ENCODE measurements around the gene NECTIN4.
A peak's percentile ranks its signal among the peaks of the same experiment; 100 is the strongest.
"Not testable (repeated sequence)": the region's sequence is repeated elsewhere in the genome, so short reads cannot be mapped to it uniquely, and the experiment has no call there.

Gene NECTIN4

DNA sequence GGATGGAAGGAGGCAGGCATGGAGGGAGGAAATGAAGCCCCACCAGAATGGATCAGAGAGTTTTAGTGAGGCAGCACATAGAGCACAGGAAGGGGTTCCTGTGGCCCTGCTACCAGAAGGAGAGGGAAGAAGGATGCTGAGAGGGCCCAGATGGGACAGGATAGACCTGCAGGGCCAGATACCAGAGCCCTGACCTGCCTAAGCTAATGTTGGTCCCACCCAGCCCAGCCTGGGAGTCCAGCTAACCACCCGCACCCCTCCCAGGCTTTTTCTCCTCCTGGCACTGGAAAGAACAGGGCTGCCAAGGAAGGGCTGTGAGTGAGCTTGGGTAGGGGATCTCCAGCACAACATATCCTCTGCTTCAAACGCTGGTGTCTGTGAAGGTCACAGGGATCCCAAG is 6.9 kb downstream of the NECTIN4 start:
- DNase-seq (ENCODE audit: low read depth): no peak

DNA sequence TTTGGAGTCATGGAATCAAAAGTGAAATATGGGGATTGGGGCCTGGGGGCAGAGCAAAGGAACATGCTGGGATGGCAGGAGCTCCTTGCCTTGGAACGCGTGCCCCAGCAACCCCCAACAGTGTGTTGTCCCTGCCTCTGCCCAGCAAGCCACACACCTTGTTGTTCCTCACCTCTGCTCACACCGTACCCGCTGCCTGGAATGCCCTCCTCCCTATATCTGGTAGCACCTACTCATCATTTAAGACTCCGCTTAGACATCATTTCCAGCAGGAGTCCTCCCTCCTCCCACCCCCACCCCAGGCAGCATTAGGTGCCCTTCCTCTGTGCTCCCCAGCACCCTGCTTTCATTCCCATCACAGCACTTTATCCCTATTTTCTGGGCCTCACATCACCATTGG is 7.8 kb downstream of the NECTIN4 start:
- DNase-seq (ENCODE audit: low read depth): no peak

DNA sequence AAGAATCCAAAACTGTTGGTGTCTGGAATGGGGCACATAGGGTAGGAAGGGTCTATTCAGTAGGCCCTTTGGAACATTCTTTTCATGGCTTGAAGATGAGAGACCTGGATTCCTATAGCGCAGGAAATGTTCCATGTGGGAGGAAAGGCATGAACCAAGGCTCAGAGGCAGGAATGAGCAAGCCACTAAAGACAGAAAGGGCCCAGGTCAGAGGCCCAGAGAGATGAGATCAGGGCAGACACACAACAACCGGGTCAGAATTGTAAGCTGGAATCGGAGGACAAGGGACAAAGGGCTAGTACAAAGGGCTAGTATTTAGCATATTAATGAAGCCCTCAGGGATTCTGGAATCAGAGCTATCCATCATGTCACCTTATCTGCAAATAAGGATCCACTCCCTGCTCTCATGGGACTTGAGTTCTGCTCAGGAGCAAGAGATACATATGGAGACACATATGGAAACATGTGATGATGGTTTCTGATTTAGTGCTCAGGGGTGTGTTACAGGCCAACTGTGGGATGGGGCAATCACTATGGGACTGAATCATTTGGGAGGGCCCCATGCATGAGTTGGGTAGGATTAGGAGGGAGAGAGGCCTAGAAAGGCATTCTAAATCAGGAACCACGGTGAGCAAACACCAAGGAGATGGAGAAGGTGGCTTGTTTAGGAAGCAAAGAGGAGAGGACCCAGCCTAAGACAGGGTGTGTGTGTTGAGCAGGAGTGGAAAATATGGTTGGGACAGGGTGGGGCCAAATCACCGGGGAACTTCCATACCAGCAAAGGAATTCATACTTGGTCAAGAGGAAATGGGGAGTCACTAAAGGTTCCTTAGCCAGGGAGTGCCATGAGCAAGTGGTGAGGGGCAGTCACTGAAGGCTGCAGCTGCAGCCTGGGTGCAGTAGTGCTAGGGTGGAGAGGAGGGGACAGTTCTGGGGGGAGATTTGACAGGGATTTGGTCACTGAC is 8.6 kb downstream of the NECTIN4 start:
- DNase-seq (ENCODE audit: low read depth): no peak

DNA sequence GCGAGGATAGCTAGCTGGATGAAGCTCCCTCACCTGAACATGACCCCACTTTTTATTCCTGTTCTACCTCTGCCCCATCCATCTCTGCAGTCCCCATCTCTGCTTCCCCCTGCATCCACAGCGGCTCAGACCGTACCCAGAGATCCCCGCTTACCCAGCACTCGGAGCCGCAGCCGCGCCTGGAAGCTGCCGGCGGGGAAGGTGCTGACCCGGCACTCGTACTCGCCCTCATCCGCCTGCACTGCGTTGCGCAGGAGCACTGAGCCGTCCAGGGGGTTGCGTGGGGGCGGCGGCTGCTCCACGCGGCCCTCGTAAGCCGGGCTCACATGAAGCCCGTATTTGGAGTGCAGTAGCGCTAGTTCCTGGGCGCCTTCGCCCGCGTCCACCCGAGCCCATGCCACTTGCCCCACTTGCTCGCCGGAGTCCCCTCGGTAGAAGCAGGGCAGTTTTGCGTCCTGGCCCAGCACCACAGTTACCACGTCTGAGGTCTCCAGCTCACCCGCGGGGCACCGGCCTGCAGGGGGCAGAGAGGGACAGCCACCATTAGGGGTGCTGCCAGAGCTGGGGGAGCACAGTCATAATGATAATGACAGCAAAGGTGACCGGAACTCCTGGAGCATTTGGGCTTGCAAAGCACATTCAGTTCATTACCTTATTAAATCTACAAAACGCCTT is 9.8 kb downstream of the NECTIN4 start:
- no peak for DNase-seq (ENCODE audit: low read depth)

DNA sequence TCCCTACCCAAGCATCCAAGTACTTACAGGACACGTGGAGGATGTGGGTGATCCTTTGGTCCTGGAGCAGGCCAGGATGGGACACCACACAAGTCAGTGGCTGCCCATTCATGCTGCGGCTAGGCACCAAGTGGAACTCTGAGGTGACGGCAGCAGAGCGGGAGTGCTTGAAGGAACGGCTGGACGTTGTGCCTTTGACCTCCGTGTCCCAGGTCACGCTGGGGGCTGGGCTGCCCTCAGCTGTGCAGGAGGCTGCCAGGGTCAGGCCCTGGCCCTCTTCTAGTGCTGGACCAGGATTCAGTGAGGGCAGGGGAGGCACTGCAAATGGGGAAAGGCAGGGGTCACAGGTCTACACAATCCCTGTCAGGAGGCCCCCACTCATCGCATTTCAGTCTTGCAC is 11.9 kb downstream of the NECTIN4 start:
- no peak for DNase-seq (ENCODE audit: low read depth)

DNA sequence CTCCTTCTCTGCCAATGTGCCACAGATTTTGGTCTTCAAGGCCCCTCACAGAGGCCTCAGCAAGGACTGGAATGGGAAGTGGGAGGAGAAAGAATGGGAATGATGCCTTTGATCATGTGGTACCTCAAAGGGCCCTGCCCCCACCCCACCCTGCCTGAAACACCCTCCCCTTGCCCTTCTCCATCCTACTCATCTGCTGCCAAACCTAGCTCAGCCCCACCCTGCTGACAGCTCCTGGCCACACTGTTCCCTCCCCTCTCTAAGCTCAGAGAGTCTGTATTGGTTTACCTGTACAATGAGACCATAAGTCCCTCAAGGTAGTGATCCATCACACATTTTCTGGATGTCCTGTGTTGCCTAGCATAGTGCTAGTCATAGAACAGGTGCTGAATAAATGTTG is 12.9 kb downstream of the NECTIN4 start:
- no peak for DNase-seq (ENCODE audit: low read depth)

DNA sequence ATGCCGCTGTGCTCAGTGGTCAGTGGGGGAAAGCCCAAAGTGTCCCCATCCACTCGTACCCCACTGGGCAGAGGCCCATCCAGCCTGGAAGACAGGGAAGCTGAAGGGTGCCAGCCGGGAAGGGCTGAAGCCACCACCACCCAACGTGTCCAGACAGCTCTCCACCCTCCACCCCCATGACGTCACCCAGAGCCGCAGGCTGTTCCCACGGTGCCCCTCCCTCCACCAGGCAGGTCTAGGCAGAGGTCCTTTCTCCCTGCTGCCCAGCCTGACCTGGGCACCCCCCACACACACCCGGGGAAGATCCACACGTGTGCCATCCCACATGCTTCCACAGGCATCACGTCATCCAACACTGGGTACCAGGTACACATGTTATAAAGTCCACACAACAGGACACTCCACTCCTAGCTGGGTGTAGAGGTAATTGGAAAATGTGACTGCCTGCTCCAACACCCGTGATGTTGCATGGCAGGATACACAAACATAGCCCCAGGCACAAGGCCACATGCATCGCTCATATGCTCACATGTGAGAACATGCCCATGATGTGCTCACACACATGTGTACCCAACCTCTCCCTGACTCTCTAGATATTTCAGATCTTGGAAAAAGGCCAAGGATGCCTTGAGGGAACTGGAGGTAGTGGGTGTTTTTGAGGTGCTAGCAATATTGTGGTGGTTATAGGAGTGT is 14.5 kb downstream of the NECTIN4 start:
- no peak for DNase-seq (ENCODE audit: low read depth)

DNA sequence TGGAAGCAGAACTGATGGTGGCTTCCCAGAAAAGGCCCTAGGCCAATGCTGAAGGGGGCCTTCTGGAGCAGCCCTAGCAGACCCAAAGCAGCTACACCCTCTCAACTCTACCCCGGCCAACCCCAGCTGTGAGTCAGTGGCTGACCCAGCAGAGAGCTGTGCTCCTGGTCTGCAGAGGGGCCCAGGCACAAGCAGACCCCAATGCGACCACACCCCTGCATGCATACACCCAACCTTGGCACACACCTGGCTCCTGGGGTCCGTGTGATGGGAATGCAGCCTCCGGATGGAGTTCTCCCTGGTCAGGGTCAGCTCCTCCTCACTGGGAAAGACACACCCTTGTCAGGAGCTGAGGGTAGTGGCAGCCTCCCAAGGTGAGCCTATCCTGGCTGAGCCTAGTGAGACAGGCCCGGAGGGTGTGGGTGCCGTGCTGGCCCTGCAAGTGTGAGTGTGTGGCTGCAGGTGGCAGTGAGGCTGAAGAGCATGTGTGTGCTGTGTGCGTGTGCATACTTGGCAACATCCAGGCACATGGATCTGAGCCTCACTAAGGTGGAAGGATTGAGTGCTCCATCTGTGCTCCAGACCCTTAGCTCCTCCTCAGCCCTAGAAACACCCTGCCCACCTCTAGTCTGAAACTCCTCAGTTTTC is 15.8 kb downstream of the NECTIN4 start:
- DNase-seq (ENCODE audit: low read depth): no peak

DNA sequence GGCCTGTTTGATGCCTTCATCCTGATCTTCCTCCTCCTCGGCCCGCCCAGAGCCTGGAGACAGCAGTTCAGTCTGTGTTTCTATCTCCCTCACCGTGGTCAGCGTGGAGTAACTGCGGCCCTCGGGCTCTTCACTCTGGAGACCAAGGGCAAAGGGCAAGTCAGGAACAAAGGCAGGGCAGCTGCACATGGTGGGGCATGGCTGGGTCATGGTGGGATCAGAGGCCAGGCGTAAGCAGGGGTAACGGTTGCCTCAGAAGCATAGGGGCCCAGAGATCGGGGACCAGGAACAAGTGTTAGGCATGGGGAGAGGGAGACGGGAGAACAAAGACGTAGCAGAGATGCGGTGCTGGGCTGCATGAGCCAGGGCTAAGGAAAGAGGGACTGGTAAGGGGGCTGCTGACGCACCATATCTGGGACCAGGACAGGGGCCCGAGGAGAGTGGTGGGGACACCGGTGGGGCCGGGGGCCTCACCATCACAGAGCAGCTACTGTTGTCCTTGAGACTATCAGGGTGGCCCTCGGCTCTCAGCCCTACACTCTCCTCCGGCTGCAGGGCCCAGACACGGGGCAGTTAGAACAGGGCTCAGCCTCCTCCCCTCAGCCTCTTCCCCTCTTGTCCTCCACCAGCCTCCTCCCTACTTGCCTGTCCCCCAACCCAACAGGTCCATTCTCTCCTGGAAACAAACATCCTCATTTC is 16.5 kb downstream of the NECTIN4 start:
- no peak for DNase-seq (ENCODE audit: low read depth)

DNA sequence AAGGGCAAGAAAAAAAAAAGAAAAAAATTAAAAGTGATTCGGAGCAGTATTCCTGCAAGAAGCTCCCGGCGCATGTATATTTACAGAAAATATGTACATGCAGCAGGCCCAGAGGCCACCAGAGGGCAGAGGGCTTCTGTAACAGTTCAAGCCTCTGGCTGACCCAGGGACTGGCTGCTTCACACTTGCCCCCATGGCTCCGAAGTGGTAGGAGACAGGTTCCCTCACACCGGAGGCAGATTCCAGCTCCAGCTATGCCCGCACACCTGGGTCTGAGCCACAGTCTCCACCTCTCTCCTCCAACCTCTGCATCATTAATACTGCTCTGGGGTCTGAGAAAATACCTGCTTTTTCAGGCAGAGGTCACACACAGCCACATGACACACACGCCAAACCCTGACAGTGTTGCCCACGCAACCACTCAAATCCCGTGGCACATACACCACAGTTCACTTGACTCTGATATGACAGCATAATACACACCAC is 17.4 kb downstream of the NECTIN4 start:
- peak; percentile 13 for DNase-seq (ENCODE audit: low read depth)

DNA sequence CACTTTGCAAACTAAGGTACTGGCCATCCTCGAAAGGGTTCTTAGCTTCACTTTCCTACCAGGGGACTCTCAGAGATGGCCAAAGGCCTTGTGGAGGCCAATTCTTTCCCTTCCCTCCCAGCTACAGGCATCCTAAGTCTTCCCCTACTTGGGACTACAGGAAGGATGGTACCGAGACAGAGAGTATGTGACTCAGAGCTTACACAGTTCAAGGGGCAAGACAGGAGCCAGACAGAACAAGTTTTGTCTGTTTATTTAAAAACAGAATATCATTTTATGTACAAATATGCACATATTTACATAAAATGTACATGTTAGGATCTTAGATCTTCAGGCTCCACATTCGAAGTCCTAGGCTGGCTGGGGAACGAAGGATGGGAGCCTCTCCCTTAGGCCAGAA is 18.6 kb downstream of the NECTIN4 start:
- DNase-seq (ENCODE audit: low read depth): no peak

DNA sequence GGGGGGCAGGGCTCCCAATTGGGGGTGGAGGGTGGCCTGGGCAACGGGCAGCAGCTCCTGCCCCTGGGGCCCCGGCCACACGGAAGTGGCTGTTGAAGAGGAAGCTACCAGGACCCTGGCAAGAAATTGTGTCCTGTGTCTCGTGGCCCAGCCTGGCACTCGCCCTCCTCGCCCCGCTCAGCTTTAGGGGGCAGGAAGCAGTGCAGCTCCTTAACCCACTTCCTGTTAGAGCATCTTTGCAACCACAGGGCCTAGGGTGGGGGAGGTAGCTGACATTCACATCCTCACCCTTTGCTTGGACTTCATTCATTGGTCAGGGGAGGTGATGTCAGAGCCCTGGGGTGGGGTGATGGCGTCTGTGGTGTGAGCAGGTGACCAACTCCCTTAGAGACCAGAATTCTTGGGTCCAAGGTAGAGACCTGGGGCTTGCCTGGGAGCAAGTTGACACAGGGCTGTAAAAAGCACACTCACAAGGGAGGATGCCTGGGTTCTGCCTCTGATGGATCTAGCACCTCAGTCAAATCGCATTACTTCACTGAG is 19.6 kb downstream of the NECTIN4 start, which contains the start of gene ARHGAP30:
ARHGAP30 (minus strand) TSS at position 161 of the 540 bp plus-strand sequence. CDS start 267 bp downstream, outside the sequence.
- peak; percentile 76 for DNase-seq (ENCODE audit: low read depth)

DNA sequence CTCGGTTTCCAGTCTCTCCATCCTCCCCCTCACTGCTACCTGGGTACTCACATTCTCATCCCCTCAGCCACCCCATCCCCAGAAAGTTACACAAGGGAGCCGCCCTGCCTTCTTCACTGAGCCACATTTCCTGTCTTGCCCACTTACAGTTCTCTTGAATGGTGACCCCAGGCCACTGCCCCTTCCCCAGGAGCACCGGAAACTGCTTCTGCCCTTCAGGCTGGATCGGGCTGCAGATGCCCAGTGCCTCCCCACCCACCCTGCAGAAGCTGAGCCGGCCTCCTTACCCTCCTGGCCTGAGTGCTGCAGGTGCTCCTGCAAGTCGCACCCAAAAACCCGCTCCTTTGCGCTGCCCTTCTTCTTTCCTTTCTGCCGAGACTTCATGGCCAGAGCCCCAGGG is 20.1 kb downstream of the NECTIN4 start:
- no peak for DNase-seq (ENCODE audit: low read depth)

DNA sequence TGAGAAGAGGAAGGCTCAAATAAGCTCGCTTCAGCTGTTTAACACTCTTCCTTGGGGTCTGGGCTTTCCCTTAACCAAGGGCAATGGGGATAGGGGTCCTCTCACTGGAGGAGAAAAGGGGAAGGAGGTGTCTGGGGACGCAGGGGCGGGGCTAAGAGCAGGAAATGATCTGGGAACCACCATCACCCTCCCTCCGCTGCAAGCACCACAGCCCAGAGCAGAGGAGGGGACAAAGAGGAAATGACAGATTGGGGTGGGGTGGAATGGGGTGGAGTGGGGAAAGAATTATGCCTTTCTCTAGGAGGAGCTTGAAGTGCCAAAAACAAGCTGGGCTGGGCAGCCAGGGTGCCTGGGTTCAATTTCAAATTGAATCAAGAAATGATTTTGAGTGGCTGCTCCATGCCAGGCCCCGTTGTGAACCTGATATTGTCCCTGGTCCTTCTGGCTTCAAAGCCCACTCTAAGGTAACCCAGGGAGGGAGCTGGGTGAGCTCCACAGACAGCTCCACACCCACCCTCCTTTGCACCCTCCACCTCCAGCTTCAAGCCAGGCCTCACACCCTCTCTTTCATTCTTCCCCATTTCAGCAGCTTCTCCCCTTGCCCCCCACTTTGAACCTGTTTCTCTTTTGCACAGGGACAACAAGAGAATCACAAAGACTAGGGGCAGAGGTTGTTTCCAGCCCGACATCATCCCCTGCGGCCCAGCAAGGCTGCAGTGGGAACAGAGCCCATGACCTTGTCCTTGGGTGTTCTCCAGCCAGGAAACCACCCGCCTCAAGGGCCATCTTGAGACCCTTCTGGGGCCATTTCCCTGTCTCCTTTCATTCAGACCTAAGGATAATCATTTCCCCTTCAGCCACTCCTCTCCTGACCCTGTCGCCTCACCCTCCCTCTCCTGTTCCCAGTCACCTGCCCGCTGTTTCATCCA is 20.8 kb downstream of the NECTIN4 start:
- peak; percentile 70 for DNase-seq (ENCODE audit: low read depth)

DNA sequence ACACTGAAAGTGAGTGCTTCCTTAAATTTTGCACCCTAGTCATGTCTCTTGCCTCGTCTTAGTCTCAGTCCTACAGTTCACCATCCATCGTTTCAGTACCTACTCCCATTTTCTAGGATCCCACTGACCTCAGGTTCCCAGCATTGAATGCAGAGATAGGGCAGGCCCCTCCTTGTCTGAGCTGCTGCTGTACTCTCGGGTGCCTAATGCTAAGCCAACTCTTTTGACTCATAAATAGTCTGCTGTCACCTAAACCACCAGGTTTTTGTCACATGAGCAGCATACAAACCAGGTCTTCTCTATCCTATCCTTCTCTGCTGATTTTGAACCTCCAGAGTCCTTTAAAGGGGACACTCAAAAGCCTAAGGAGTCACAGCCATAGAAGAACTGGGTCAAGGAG is 22.7 kb downstream of the NECTIN4 start:
- no peak for DNase-seq (ENCODE audit: low read depth)

DNA sequence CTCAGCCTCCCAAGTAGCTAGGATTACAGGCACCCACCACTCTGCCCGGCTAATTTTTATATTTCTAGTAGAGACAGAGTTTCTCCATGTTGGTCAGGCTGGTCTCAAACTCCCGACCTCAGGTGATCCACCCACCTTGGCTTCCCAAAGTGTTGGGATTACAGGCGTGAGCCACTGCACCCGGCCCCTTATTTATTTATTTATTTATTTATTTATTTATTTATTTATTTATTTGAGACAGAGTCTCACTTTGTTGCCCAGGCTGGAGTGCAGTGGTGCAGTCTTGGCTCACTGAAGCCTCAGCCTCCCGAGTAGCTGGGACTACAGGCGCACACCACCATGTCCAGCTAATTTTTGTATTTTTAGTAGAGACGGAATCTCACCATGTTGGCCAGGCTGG is 23.7 kb downstream of the NECTIN4 start:
- DNase-seq (ENCODE audit: low read depth): not testable (repeated sequence)

DNA sequence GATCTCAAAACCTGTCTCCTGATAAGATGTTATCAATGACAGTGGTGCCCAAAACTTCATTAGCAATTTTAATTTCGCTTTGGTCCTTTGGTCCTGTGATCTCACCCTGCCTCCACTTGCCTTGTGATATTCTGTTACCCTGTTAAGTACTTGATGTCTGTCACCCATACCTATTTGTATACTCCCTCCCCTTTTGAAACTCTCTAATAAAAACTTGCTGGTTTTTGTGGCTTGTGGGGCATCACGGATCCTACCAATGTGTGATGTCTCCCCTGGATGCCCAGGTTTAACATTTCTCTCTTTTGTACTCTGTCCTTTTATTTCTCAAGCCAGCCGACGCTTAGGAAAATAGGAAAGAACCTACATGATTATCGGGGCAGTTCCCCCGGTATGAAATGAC is 25.4 kb downstream of the NECTIN4 start:
- not testable (repeated sequence) for DNase-seq (ENCODE audit: low read depth)

DNA sequence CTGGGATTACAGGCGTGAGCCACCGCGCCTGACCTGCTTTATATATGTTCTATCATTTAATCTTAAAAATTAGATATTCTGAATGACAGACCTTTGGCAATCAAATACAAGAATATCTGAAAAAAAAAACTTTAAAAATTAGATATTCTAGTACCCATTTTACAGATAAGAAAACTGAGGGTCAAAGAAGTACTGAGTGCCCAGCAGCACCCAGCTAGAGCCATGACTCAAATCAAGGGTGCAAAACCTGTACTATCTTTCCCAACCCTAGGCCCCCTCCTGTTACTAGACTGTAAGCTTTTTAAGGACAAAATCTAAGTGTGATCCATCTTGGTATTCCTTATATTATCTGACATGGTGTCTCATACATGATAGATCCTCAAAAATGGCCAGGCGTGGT is 27.9 kb downstream of the NECTIN4 start:
- DNase-seq (ENCODE audit: low read depth): no peak

DNA sequence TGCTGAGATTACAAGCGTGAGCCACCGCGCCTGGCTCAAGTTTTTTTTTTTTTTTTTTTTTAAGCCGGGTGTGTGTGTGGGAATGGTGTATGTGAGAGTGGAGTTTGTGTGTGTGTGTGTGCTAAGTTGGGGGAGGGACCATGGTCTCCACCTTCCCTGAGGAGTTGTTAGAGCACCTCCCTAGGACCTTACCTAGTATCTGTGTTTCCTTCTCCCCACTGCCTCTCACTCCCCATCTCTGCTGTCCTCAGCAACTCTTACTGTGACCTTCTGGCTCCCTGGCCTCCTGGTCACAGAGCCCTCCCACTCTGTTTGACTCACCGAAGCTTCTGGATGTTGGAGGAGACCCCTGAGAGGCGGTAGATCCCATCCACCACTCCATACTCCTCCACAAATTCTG is 30.1 kb downstream of the NECTIN4 start:
- no peak for DNase-seq (ENCODE audit: low read depth)

DNA sequence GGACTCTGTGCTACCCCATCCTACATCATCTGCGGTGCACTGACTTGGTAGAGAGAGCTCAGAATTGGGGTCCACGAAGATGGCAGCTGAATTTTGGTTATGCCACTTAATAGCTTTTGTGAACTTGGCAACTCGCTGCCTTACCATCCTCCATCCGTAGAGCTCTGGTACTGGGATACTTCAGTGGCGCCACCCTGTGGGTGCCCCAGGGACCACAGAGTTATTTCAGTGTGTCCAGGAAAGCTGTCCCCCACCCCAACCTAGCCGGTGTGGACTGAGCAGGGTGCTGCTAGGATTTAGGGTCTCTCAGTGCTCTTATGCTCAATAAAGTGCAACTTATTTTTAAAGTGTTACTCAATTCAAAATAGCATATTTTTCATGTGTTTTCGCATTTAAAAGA is 34.6 kb downstream of the NECTIN4 start:
- DNase-seq (ENCODE audit: low read depth): no peak
